GM04503 (cell line): ENCODE measurements around the gene RAB15.

Source experiments
- DNase-seq: peaks from one replicate; pipeline ENCODE4 v3.0.0-alpha.2; 2012; ENCODE audit warnings: low read depth

Gene RAB15

DNA sequence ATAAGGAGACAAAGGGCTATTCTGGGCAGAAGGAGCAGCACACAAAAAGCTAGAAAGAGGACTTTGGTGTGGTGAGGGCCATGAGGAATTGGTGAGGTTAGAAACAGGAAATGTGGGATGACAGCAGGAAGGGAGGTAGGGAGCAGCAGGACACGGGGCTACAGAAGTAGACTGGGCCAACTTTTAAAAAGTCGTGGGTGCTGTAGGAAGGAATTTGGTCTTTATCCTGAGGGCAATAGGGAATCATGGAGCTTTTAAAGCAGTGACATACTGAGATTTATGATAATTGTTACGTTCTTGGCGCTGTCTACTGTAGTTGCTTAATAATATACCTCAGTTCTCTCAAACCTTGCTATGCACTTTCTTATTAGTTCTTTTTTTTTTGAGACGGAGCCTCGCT lies 66.1 kb downstream of the RAB15 start:
- DNase-seq = no peak

DNA sequence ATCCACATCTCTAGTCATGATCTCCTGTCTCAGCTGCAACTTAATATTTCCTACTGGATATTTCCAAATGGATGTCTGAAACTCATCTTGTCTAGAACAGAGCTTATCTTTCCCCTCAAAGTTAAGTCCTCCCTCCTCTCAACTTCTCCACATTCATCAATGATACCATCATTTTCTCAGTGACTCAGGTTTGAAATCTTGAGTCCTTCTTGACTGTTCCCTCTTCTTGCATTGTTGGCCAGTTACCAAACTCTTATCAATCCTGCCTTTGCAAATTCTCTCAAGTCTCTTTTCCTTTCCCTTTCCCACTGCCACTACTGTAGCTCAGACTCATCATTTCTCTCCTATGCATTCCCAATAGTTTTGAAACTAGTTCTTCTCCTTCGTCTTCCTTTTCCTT lies 72.2 kb downstream of the RAB15 start:
- DNase-seq = no peak
